Sigmoid colon (tissue), 4 donors: Measurements from ENCODE around the gene FGF23.

Source experiments
- EP300 ChIP-seq, 4 donors: sonication (generic); formaldehyde crosslinking; IDR thresholded peaks; one replicate each; pipeline ENCODE4 v1.6.1; 2017; ENCODE audit warnings: antibody characterized with exemption in 4 of 4
- POLR2A ChIP-seq, 2 donors: fragments of 450-650 bp; IDR thresholded peaks; one replicate each; pipeline ENCODE4 v1.6.1; 2016; ENCODE audit warnings: antibody characterized with exemption in 2 of 2, mild to moderate bottlenecking in 2 of 2, moderate library complexity in 2 of 2
- POLR2AphosphoS5 ChIP-seq, 4 donors: sonication (generic); formaldehyde crosslinking; IDR thresholded peaks; one replicate each; pipeline ENCODE4 v1.6.1; 2017; ENCODE audit warnings: antibody characterized with exemption in 4 of 4
- TF ChIP-seq, protein P1 (sequence below), 4 experiments: fragments of 450-650 bp in 3 of 4; fragments of 200-600 bp in 1 of 4; IDR thresholded peaks; one replicate each; pipeline ENCODE4 v1.5.1; 2016 to 2019; ENCODE audit warnings: antibody characterized with exemption in 4 of 4, mild to moderate bottlenecking in 3 of 4, moderate library complexity in 2 of 4

DNA sequence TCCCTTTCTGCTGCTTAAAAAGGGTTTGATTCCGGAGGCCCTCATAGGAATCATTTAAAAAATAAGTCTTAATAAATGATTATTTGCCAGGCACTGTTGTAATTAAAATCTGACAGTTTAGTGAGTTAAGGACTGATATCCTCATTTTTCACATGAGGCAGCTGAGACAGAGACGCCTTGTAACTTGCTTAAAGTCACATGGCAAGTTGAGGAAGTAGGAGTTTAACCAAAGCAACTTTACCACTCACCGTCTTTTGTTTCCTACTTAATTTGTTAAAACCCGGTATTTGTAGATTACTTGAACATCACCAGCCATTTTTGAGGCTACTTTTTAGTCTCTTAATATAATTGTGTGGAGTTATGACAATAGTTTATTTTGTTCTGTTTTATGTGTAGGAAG lies 56.1 kb downstream of the FGF23 start:
- TF ChIP-seq EP300 (IDR thresholded peaks at IDR 0.05), result no peak
- TF ChIP-seq, protein P1, sequence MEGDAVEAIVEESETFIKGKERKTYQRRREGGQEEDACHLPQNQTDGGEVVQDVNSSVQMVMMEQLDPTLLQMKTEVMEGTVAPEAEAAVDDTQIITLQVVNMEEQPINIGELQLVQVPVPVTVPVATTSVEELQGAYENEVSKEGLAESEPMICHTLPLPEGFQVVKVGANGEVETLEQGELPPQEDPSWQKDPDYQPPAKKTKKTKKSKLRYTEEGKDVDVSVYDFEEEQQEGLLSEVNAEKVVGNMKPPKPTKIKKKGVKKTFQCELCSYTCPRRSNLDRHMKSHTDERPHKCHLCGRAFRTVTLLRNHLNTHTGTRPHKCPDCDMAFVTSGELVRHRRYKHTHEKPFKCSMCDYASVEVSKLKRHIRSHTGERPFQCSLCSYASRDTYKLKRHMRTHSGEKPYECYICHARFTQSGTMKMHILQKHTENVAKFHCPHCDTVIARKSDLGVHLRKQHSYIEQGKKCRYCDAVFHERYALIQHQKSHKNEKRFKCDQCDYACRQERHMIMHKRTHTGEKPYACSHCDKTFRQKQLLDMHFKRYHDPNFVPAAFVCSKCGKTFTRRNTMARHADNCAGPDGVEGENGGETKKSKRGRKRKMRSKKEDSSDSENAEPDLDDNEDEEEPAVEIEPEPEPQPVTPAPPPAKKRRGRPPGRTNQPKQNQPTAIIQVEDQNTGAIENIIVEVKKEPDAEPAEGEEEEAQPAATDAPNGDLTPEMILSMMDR (IDR thresholded peaks at IDR 0.05), result no peak
- no peak for TF ChIP-seq POLR2A (IDR thresholded peaks at IDR 0.05)
- no peak for TF ChIP-seq POLR2AphosphoS5 (IDR thresholded peaks at IDR 0.05)
